ENCODE results near the gene HYAL1.

- TF ChIP-seq ZNF274 (IDR thresholded peaks at IDR 0.05; ENCODE audit: low read depth, low read length) (no peak), YY1 (IDR thresholded peaks at IDR 0.05; ENCODE audit: insufficient read depth, insufficient read length) (no peak), SUZ12 (IDR thresholded peaks at IDR 0.05; ENCODE audit: extremely low read depth, insufficient read depth, insufficient read length) (no peak)
These were observed 22.3 kb upstream of the HYAL1 start for GRCh38 chr3:50325497-50326181.

Measured in NT2/D1 (cell line).